GM18861 (cell line): ENCODE results near the gene GMPR.

ENCODE experiments used
- ATAC-seq: cut with Tn5 transposase; IDR thresholded peaks from one replicate; pipeline ENCODE4 v1.9.1; 2021; ENCODE audit not compliant: unreplicated experiment

Gene GMPR

GRCh38 chr6:16324606-16325225 is 86.3 kb downstream of the GMPR start:
- no peak for ATAC-seq

GRCh38 chr6:16326531-16326930 is 88.1 kb downstream of the GMPR start:
- ATAC-seq, result no peak

GRCh38 chr6:16326971-16327776 is 88.8 kb downstream of the GMPR start:
- no peak for ATAC-seq

GRCh38 chr6:16327777-16328325 is 89.5 kb downstream of the GMPR start:
- ATAC-seq, result no peak

GRCh38 chr6:16329233-16329632 is 90.8 kb downstream of the GMPR start:
- ATAC-seq, result no peak

- peak; percentile 27 for ATAC-seq
These were observed 93.2 kb downstream of the GMPR start for GRCh38 chr6:16331384-16332174.

GRCh38 chr6:16332175-16332542 is 93.8 kb downstream of the GMPR start:
- ATAC-seq, result peak; percentile 67

- ATAC-seq, result no peak
These were observed 95.2 kb downstream of the GMPR start for GRCh38 chr6:16333580-16333979.

- no peak for ATAC-seq
These were observed 96.3 kb downstream of the GMPR start for GRCh38 chr6:16334671-16335070.

GRCh38 chr6:16335176-16335575 is 96.8 kb downstream of the GMPR start:
- no peak for ATAC-seq

GRCh38 chr6:16336056-16336818 is 97.8 kb downstream of the GMPR start:
- ATAC-seq, result no peak

- ATAC-seq, result no peak
These were observed 98.5 kb downstream of the GMPR start for GRCh38 chr6:16336911-16337294.

GRCh38 chr6:16337295-16337975 is 99.0 kb downstream of the GMPR start:
- ATAC-seq, result no peak

- no peak for ATAC-seq
These were observed 100.3 kb downstream of the GMPR start for GRCh38 chr6:16338577-16339264.

GRCh38 chr6:16339265-16339587 is 100.8 kb downstream of the GMPR start:
- no peak for ATAC-seq

- no peak for ATAC-seq
These were observed 105.2 kb downstream of the GMPR start for GRCh38 chr6:16343593-16343992.

GRCh38 chr6:16344756-16345155 is 106.4 kb downstream of the GMPR start:
- ATAC-seq, result no peak
